Measurements from ENCODE around the gene DDX41. TPM values are rescaled to one million over a fixed set of nuclear protein-coding genes. Genes with fewer than 3 reads are reported as not detected.

The DDX41 gene
- total and polyA plus RNA-seq, 2 of the 13 experiments (the other 11 are each of a cell fraction or from before 2014, with no cell fraction given), result 62.8 to 105 TPM

DNA sequence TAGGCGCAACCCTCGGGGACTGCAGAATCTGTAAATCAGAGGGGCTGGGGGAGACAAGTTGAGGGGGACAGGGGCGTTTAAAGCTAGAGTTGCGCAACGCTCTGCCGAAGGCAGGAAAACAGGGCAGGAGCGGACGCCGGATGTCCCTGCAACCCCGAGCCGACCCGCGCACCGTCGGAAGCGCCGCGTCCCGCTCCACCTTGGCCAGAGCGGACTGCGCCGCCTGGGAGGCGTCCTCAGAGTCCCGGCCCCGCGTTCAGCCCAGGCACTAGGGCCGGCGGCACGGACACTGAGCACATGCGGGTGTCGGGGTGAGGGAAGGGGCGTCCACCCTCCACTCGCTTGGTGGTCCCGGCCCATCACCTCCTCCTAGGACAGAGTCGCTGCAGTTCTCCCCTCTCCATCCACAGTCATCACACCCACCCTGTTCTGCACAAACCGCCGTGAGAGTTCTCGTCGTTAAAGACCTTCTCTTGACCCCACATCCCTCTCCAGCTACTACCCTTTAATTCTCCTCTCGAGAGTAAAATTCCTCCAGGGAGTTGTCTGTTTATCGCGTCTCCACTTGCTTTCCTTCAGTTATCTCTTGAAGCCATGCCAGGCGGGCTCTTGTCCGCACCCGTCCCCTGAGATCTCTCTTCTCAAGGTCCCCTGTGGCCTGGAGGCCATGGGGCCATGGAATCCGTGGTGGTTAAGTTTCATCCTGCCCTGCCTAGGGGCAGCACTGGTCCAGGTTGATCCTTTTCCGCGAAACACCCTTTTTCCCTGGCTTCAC is 18.6 kb downstream of the DDX41 start (continued):
- TF ChIP-seq, protein P1, sequence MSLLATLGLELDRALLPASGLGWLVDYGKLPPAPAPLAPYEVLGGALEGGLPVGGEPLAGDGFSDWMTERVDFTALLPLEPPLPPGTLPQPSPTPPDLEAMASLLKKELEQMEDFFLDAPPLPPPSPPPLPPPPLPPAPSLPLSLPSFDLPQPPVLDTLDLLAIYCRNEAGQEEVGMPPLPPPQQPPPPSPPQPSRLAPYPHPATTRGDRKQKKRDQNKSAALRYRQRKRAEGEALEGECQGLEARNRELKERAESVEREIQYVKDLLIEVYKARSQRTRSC (CRISPR knock-in tag; IDR thresholded peaks at IDR 0.05; ENCODE audit: low read depth), result no peak
- TF ChIP-seq ZNF768 (CRISPR knock-in tag; IDR thresholded peaks at IDR 0.05), result 0 out of 2 replicates have a peak, but pooled peaks have one; percentile 25
- TF ChIP-seq ZNF780A (CRISPR knock-in tag; IDR thresholded peaks at IDR 0.05), result no peak
- peak; percentile 8; the same call in 1 of the 2 replicates for TF ChIP-seq ZNF501 (CRISPR knock-in tag; IDR thresholded peaks at IDR 0.05)
- TF ChIP-seq KDM2A (CRISPR knock-in tag; IDR thresholded peaks at IDR 0.05; ENCODE audit: borderline replicate concordance, low read depth), result 0 out of 2 replicates have a peak, but pooled peaks have one; percentile 23
- TF ChIP-seq ERF (CRISPR knock-in tag; IDR thresholded peaks at IDR 0.05), result no peak
- TF ChIP-seq ZNF777 (CRISPR knock-in tag; IDR thresholded peaks at IDR 0.05), result peak; percentile 91
- TF ChIP-seq ZNF816 (CRISPR knock-in tag; IDR thresholded peaks at IDR 0.05; ENCODE audit: borderline replicate concordance), result no peak
- TF ChIP-seq, protein P2, sequence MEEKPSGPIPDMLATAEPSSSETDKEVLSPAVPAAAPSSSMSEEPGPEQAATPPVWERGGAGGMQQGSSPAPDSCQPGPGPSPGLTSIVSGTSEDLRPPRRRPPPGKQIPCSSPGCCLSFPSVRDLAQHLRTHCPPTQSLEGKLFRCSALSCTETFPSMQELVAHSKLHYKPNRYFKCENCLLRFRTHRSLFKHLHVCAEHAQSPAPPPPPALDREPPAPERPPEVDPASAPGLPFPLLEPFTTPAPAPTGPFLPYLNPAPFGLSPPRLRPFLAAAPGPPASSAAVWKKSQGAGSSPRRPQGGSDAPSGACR (CRISPR knock-in tag; IDR thresholded peaks at IDR 0.05), result no peak
- no peak for TF ChIP-seq ZNF274 (CRISPR knock-in tag; IDR thresholded peaks at IDR 0.05)
- TF ChIP-seq, protein P3, sequence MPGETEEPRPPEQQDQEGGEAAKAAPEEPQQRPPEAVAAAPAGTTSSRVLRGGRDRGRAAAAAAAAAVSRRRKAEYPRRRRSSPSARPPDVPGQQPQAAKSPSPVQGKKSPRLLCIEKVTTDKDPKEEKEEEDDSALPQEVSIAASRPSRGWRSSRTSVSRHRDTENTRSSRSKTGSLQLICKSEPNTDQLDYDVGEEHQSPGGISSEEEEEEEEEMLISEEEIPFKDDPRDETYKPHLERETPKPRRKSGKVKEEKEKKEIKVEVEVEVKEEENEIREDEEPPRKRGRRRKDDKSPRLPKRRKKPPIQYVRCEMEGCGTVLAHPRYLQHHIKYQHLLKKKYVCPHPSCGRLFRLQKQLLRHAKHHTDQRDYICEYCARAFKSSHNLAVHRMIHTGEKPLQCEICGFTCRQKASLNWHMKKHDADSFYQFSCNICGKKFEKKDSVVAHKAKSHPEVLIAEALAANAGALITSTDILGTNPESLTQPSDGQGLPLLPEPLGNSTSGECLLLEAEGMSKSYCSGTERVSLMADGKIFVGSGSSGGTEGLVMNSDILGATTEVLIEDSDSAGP (CRISPR knock-in tag; IDR thresholded peaks at IDR 0.05; ENCODE audit: borderline replicate concordance), result peak; percentile 62; the same call in 1 of the 2 replicates
- TF ChIP-seq, protein P4, sequence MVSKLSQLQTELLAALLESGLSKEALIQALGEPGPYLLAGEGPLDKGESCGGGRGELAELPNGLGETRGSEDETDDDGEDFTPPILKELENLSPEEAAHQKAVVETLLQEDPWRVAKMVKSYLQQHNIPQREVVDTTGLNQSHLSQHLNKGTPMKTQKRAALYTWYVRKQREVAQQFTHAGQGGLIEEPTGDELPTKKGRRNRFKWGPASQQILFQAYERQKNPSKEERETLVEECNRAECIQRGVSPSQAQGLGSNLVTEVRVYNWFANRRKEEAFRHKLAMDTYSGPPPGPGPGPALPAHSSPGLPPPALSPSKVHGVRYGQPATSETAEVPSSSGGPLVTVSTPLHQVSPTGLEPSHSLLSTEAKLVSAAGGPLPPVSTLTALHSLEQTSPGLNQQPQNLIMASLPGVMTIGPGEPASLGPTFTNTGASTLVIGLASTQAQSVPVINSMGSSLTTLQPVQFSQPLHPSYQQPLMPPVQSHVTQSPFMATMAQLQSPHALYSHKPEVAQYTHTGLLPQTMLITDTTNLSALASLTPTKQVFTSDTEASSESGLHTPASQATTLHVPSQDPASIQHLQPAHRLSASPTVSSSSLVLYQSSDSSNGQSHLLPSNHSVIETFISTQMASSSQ (IDR thresholded peaks at IDR 0.05; ENCODE audit: low read depth), result no peak
- TF ChIP-seq, protein P4 (CRISPR knock-in tag; IDR thresholded peaks at IDR 0.05; ENCODE audit: borderline replicate concordance), result no peak
- TF ChIP-seq FIP1L1 (IDR thresholded peaks at IDR 0.05; ENCODE audit: borderline replicate concordance, insufficient read depth, low read depth, low read length), result no peak
- TF ChIP-seq, protein P5, sequence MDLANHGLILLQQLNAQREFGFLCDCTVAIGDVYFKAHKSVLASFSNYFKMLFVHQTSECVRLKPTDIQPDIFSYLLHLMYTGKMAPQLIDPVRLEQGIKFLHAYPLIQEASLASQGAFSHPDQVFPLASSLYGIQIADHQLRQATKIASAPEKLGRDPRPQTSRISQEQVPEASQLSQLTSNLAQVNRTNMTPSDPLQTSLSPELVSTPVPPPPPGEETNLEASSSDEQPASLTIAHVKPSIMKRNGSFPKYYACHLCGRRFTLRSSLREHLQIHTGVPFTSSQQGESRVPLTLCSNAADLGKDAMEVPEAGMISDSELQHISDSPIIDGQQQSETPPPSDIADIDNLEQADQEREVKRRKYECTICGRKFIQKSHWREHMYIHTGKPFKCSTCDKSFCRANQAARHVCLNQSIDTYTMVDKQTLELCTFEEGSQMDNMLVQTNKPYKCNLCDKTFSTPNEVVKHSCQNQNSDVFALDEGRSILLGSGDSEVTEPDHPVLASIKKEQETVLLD (CRISPR knock-in tag; IDR thresholded peaks at IDR 0.05; ENCODE audit: low read depth), result no peak
- TF ChIP-seq SMARCE1 (IDR thresholded peaks at IDR 0.05; ENCODE audit: borderline replicate concordance), result no peak
- TF ChIP-seq SKI (IDR thresholded peaks at IDR 0.05; ENCODE audit: partially characterized antibody), result no peak
- no peak for TF ChIP-seq HOXA5 (CRISPR knock-in tag; IDR thresholded peaks at IDR 0.05)

Measured in HepG2 (cell line).